ENCODE data around the gene COL26A1.
"Not testable (repeated sequence)": the region's sequence is repeated elsewhere in the genome, so short reads cannot be mapped to it uniquely, and the experiment has no call there.

The COL26A1 gene

GRCh38 chr7:101604331-101604933, 241.8 kb downstream of the COL26A1 start:
- no peak for DNase-seq

GRCh38 chr7:101604934-101605332, 242.3 kb downstream of the COL26A1 start:
- DNase-seq: not testable (repeated sequence)

- no peak for DNase-seq
Measured at GRCh38 chr7:101605611-101606497, 243.2 kb downstream of the COL26A1 start.

- no peak for DNase-seq
Measured at GRCh38 chr7:101606498-101606923, 243.8 kb downstream of the COL26A1 start.
